HepG2 (cell line): Measurements from ENCODE around the gene SSR2. TPM values are rescaled to one million over a fixed set of nuclear protein-coding genes. Genes with fewer than 3 reads are reported as not detected.

Experiments
- ATAC-seq: fragments of 200-7000 bp; cut with Tn5 transposase; 3 replicates; pipeline ENCODE4 v1.9.1; 2020; ENCODE audit warnings: mild to moderate bottlenecking, moderate library complexity
- BruUV-seq: library from RNA; stranded (reverse); fragments of 400-500 nt; replicated peaks from 2 replicates; lab custom pipeline; 2021; lab: Mats Ljungman, UMichigan
- CTCF ChIA-PET: fragments of 300-600 bp; formaldehyde crosslinking; extraction: SDS; loops from one replicate; lab custom pipeline; 2021; ENCODE audit warnings: low total read pairs, inconsistent platforms, low intra/inter-chr PET ratio; lab: Yijun Ruan, JAX
- POLR2A ChIA-PET: fragments of 350-600 bp; sonication (Branson Sonifier 250); formaldehyde crosslinking; loops from one replicate; lab custom pipeline; 2020; ENCODE audit warnings: antibody characterized with exemption, inconsistent platforms; lab: Yijun Ruan, JAX
- DNase-seq: peaks from one replicate; pipeline ENCODE4 v3.0.0-alpha.2; 2015; ENCODE audit warnings: low spot score
- FAIRE-seq: peaks from 3 replicates; lab custom pipeline; 2011; peaks lifted over from hg19 to GRCh38; lab: Jason Lieb, UNC
- H2AFZ ChIP-seq: one replicate; pipeline ENCODE4 v1.6.1; 2011; ENCODE audit warnings: low read length, inconsistent platforms
- H3K27ac ChIP-seq: fragments of 300-600 bp; 3 replicates; pipeline ENCODE4 v1.8.0; 2011; ENCODE audit warnings: mixed run types, mild to moderate bottlenecking, mixed read lengths, low read length, inconsistent platforms; ENCODE audit not compliant: insufficient read depth; ENCODE audit errors: extremely low read length
- H3K27me3 ChIP-seq, 2 experiments: fragments of 200-600 bp in 1 of 2; 2 replicates in 1 of 2; 3 replicates in 1 of 2; pipeline versions ENCODE4 v1.6.0 to v1.8.0; 2011; ENCODE audit warnings: low read length in 2 of 2, mild to moderate bottlenecking in 2 of 2, moderate library complexity in 2 of 2, inconsistent platforms in 1 of 2; ENCODE audit not compliant: insufficient read depth in 2 of 2, control insufficient read depth in 1 of 2
- H3K36me3 ChIP-seq, 2 experiments: fragments of 200-600 bp in 1 of 2; replicated peaks in 1 of 2; 2 replicates in 1 of 2; 3 replicates in 1 of 2; pipeline versions ENCODE4 v1.5.1 to v1.8.0; 2011; ENCODE audit warnings: low read length in 2 of 2, inconsistent platforms in 1 of 2; ENCODE audit not compliant: insufficient read depth in 2 of 2, control insufficient read depth in 1 of 2
- H3K4me1 ChIP-seq: 2 replicates; pipeline ENCODE4 v1.5.1; 2012; ENCODE audit warnings: low read length, inconsistent platforms; ENCODE audit not compliant: insufficient read depth
- H3K4me2 ChIP-seq: 2 replicates; pipeline ENCODE4 v1.6.0; 2011; ENCODE audit warnings: low read depth, low read length, inconsistent platforms
- H3K4me3 ChIP-seq, 3 experiments: fragments of 200-600 bp in 1 of 3; sonication (generic), shearing (Covaris generic) in 1 of 3; replicated peaks in 1 of 3; 2 replicates each; pipeline ENCODE4 v1.5.1; 2011 to 2016; ENCODE audit warnings: low read length in 3 of 3, inconsistent platforms in 2 of 3, low read depth in 2 of 3, mild to moderate bottlenecking in 2 of 3, control low read depth in 1 of 3, mixed read lengths in 1 of 3; ENCODE audit not compliant: insufficient read depth in 1 of 3
- H3K79me2 ChIP-seq: one replicate; pipeline ENCODE4 v1.6.1; 2011; ENCODE audit warnings: low read length, inconsistent platforms; ENCODE audit not compliant: insufficient read depth
- H3K9ac ChIP-seq: 2 replicates; pipeline ENCODE4 v1.6.0; 2011; ENCODE audit warnings: mild to moderate bottlenecking, low read depth, low read length, inconsistent platforms; ENCODE audit not compliant: insufficient read depth
- H3K9me3 ChIP-seq: 2 replicates; pipeline ENCODE4 v1.5.1; 2012; ENCODE audit warnings: mild to moderate bottlenecking, low read length
- H4K20me1 ChIP-seq: 2 replicates; pipeline ENCODE4 v1.6.0; 2011; ENCODE audit warnings: inconsistent platforms, mild to moderate bottlenecking, low read length, moderate library complexity; ENCODE audit not compliant: insufficient read depth
- CERS6 ChIP-seq: sonication (generic); formaldehyde crosslinking; IDR thresholded peaks from 2 replicates; pipeline ENCODE4 v1.5.0; 2020; ENCODE audit warnings: missing genetic modification reagents
- DBP ChIP-seq: sonication (generic); formaldehyde crosslinking; IDR thresholded peaks from 2 replicates; pipeline ENCODE4 v1.4.0; 2020; ENCODE audit warnings: missing genetic modification reagents; ENCODE audit errors: not compliant biosample characterization
- DPF2 ChIP-seq: sonication (generic); formaldehyde crosslinking; IDR thresholded peaks from 2 replicates; pipeline ENCODE4 v1.4.0; 2020; ENCODE audit warnings: mild to moderate bottlenecking, low read depth, missing genetic modification reagents, borderline replicate concordance
- GPN1 ChIP-seq: sonication (generic); formaldehyde crosslinking; IDR thresholded peaks from 2 replicates; pipeline ENCODE4 v1.5.1; 2020; ENCODE audit warnings: missing genetic modification reagents, borderline replicate concordance
- HNRNPLL ChIP-seq: fragments of 200-400 bp; formaldehyde crosslinking; IDR thresholded peaks from 2 replicates; pipeline ENCODE4 v1.6.1; 2017; ENCODE audit warnings: mild to moderate bottlenecking, low read depth, low read length; ENCODE audit not compliant: poor library complexity, severe bottlenecking
- KLF9 ChIP-seq: IDR thresholded peaks from 2 replicates; pipeline ENCODE4 v1.6.1; 2016; ENCODE audit warnings: low read depth
- NBN ChIP-seq: fragments of 450-650 bp; conservative IDR thresholded peaks from 2 replicates; pipeline ENCODE4 v1.6.1; 2017
- SETDB1 ChIP-seq: sonication (generic); formaldehyde crosslinking; IDR thresholded peaks from 2 replicates; pipeline ENCODE4 v1.5.1; 2020; ENCODE audit warnings: missing genetic modification reagents, mild to moderate bottlenecking, borderline replicate concordance
- SMC3 ChIP-seq: IDR thresholded peaks from 2 replicates; pipeline ENCODE4 v1.6.1; 2011; ENCODE audit warnings: low read length, improper control_type of control experiment
- SP2 ChIP-seq: sonication (generic); formaldehyde crosslinking; IDR thresholded peaks from 2 replicates; pipeline ENCODE4 v1.5.1; 2020; ENCODE audit warnings: mild to moderate bottlenecking, missing genetic modification reagents
- THAP9 ChIP-seq: sonication (generic); formaldehyde crosslinking; IDR thresholded peaks from 2 replicates; pipeline ENCODE4; 2020; ENCODE audit warnings: missing genetic modification reagents, mild to moderate bottlenecking, borderline replicate concordance
- ZNF326 ChIP-seq: sonication (generic); formaldehyde crosslinking; IDR thresholded peaks from 2 replicates; pipeline ENCODE4 v1.4.0; 2020; ENCODE audit warnings: missing genetic modification reagents, borderline replicate concordance
- ZNF343 ChIP-seq: sonication (generic); formaldehyde crosslinking; IDR thresholded peaks from 2 replicates; pipeline ENCODE4 v1.4.0; 2020; ENCODE audit warnings: mild to moderate bottlenecking, missing genetic modification reagents
- ZNF383 ChIP-seq: sonication (generic); formaldehyde crosslinking; IDR thresholded peaks from 2 replicates; pipeline ENCODE4 v1.4.0; 2020; ENCODE audit warnings: missing genetic modification reagents, mild to moderate bottlenecking, borderline replicate concordance
- ZNF451 ChIP-seq: sonication (generic); formaldehyde crosslinking; IDR thresholded peaks from 2 replicates; pipeline ENCODE4 v1.5.0; 2020; ENCODE audit warnings: mild to moderate bottlenecking, missing genetic modification reagents
- ZNF576 ChIP-seq: sonication (generic); formaldehyde crosslinking; IDR thresholded peaks from 2 replicates; pipeline ENCODE4 v1.4.0; 2020; ENCODE audit warnings: mild to moderate bottlenecking, missing genetic modification reagents
- WGBS: methylation state at CpG from one replicate; pipeline ENCODE4 v1.1.6; 2017; ENCODE audit warnings: low lambda C conversion rate; 5-methylcytosine and 5-hydroxymethylcytosine counted together
- in situ Hi-C: cut with HindIII; loops from 2 replicates; pipeline ENCODE4 v1.10.0; 2017; ENCODE audit warnings: low pct_unique_long_range_greater_than_20kb; ENCODE audit not compliant: extremely low pct_ligation_motif_present
- intact Hi-C: fragments of 100-400 bp; cut with micrococcal nuclease; formaldehyde crosslinking; loops from one replicate; pipeline ENCODE4 v1.10.0; 2022; ENCODE audit not compliant: unreplicated experiment
- polyA plus RNA-seq, 8 experiments: library from polyadenylated mRNA; depleted of rRNA in 3 of 8; stranded (reverse) in 7 of 8; unstranded in 1 of 8; fragments of >200 nt; fragmentation: Illumina TruSeq in 4 of 8; extraction: Trizol in 4 of 8; gene quantifications; 2 replicates each; pipeline versions ENCODE4 v1.2.1 to v1.2.3, GENCODE V29; 2011 to 2016; ENCODE audit warnings: low read depth in 4 of 8, missing spikeins in 1 of 8, mixed read lengths in 1 of 8; ENCODE audit not compliant: insufficient read depth in 1 of 8
- total RNA-seq, 5 experiments: library from RNA; depleted of rRNA; stranded (reverse); fragments of >200 nt; fragmentation: Illumina TruSeq; extraction: Trizol; gene quantifications; 2 replicates each; pipeline ENCODE4 v1.2.3, GENCODE V29; 2016; ENCODE audit warnings: low read depth in 1 of 5
- TF ChIP-seq, protein P1 (sequence below): sonication (generic); formaldehyde crosslinking; IDR thresholded peaks from 2 replicates; pipeline ENCODE4 v1.4.0; 2020; ENCODE audit warnings: missing genetic modification reagents

SSR2 gene
- total and polyA plus RNA-seq, 2 of the 13 experiments (the other 11 are each of a cell fraction or from before 2014, with no cell fraction given) = 284 to 461 TPM

GRCh38 chr1:155967341-155968050 lies 53.3 kb downstream of the SSR2 start:
- intact Hi-C loops (loop anchor here (1.0 kb wide), 1 partner anchor 14 kb away; no protein-coding TSS in a partner anchor), in situ Hi-C loops (no loop called here)
- ATAC-seq = peak; percentile 94
- Histone ChIP-seq H3K4me3 (peak overlapping the region in 1 of 3 experiments; percentile 14; a peak in 1 of 6 replicates), H3K79me2 (peaks cover 27% of the 10 kb centered on the region), H3K27ac (peak overlapping the region; percentile 86), H3K9ac (peak overlapping the region; percentile 29), H3K27me3 (no peaks in the 10 kb centered on the region), H3K9me3 (no peaks in the 10 kb centered on the region), H4K20me1 (no peaks in the 10 kb centered on the region; the same call in 1 of the 2 replicates), H3K4me1 (peaks cover 67% of the 10 kb centered on the region), H3K36me3 (peaks cover 26 to 53% of the 10 kb centered on the region in 2 experiments), H3K4me2 (peak overlapping the region; percentile 52), H2AFZ (no peak overlapping the region)
- no TSS peak for BruUV-seq
- WGBS = 31% methylated on average over 10 of the region's 13 CpGs
- ChIA-PET CTCF (no interaction called here), POLR2A (interaction anchor here (0.8 to 5.0 kb wide), 8 partner anchors 10 to 34 kb away, joined by 3 to 64 read pairs (median 5); partner anchors contain the start of genes ARHGEF2 and KHDC4)
- peak; percentile 69 for DNase-seq
- FAIRE-seq = peak; percentile 90
- TF ChIP-seq ZNF576 (CRISPR knock-in tag) = no peak
- TF ChIP-seq ZNF383 = no peak
- no peak for TF ChIP-seq SETDB1 (CRISPR knock-in tag)
- peak; percentile 36; the same call in 1 of the 2 replicates for TF ChIP-seq DPF2
- TF ChIP-seq SP2 (CRISPR knock-in tag) = no peak
- no peak for TF ChIP-seq HNRNPLL
- no peak for TF ChIP-seq SMC3
- no peak for TF ChIP-seq NBN
- no peak for TF ChIP-seq ZNF326 (CRISPR knock-in tag)
- TF ChIP-seq THAP9 = peak; percentile 43; the same call in 1 of the 2 replicates
- no peak; the same call in 1 of the 2 replicates for TF ChIP-seq ZNF451 (CRISPR knock-in tag)
- TF ChIP-seq DBP (CRISPR knock-in tag) = no peak
- TF ChIP-seq ZNF343 (CRISPR knock-in tag) = no peak
- 0 out of 2 replicates have a peak, but pooled peaks have one; percentile 47 for TF ChIP-seq KLF9 (CRISPR knock-in tag)
- TF ChIP-seq CERS6 (CRISPR knock-in tag) = no peak
- no peak for TF ChIP-seq GPN1
- TF ChIP-seq, protein P1, sequence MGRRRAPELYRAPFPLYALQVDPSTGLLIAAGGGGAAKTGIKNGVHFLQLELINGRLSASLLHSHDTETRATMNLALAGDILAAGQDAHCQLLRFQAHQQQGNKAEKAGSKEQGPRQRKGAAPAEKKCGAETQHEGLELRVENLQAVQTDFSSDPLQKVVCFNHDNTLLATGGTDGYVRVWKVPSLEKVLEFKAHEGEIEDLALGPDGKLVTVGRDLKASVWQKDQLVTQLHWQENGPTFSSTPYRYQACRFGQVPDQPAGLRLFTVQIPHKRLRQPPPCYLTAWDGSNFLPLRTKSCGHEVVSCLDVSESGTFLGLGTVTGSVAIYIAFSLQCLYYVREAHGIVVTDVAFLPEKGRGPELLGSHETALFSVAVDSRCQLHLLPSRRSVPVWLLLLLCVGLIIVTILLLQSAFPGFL (CRISPR knock-in tag) = no peak
